Suprapubic skin (tissue), 4 donors: ENCODE results near the gene SYT15.
"Not testable (repeated sequence)": the region's sequence is repeated elsewhere in the genome, so short reads cannot be mapped to it uniquely, and the experiment has no call there.

ENCODE experiments used
- CTCF ChIP-seq, 2 donors: fragments of 200-600 bp in 1 of 2; fragments of 450-650 bp in 1 of 2; sonication (generic) in 1 of 2; IDR thresholded peaks; one replicate each; pipeline ENCODE4 v1.5.1; 2016 to 2019; ENCODE audit warnings: antibody characterized with exemption in 2 of 2, mild to moderate bottlenecking in 1 of 2, moderate library complexity in 1 of 2
- POLR2A ChIP-seq, 2 donors: fragments of 450-650 bp; IDR thresholded peaks; one replicate each; pipeline ENCODE4 v1.6.1; 2017; ENCODE audit warnings: antibody characterized with exemption in 2 of 2, mild to moderate bottlenecking in 2 of 2, moderate library complexity in 2 of 2
- POLR2AphosphoS5 ChIP-seq, 3 donors: sonication (generic); formaldehyde crosslinking; IDR thresholded peaks; one replicate each; pipeline ENCODE4 v1.6.1; 2017; ENCODE audit warnings: antibody characterized with exemption in 3 of 3

- not testable (repeated sequence) for TF ChIP-seq CTCF, POLR2A, POLR2AphosphoS5 (IDR thresholded peaks at IDR 0.05)
Measured at GRCh38 chr10:46579378-46579777, 450 bp downstream of the SYT15 start.
